Measurements from ENCODE around the gene SPOCK2. TPM values are rescaled to one million over a fixed set of nuclear protein-coding genes. Genes with fewer than 3 reads are reported as not detected.
"Not testable (repeated sequence)": the region's sequence is repeated elsewhere in the genome, so short reads cannot be mapped to it uniquely, and the experiment has no call there.

The SPOCK2 gene
- polyA plus RNA-seq, 1 experiment, result 0.04 TPM

- Histone ChIP-seq H3K27me3 (ENCODE audit: control insufficient read depth, insufficient read depth, low read length) (no peaks in the 10 kb centered on the region), H3K4me3 (ENCODE audit: low read depth, low read length) (no peak overlapping the region), H3K36me3 (ENCODE audit: control insufficient read depth, insufficient read depth, low read length) (no peaks in the 10 kb centered on the region; the same call in 1 of the 2 replicates)
- ChIA-PET POLR2A (no interaction called here), CTCF (interaction anchor here (0.6 to 2.9 kb wide), 4 partner anchors 10 to 17 kb away, joined by 3 to 12 read pairs (median 4); no protein-coding TSS in a partner anchor)
- no peak for DNase-seq (ENCODE audit: low read depth)
- TF ChIP-seq CTCF (IDR thresholded peaks at IDR 0.05; ENCODE audit: insufficient read depth, low read depth, low read length), result no peak
These were observed 20.7 kb upstream of the SPOCK2 start for GRCh38 chr10:72108830-72109635.

GRCh38 chr10:72108004-72108370 is 19.6 kb upstream of the SPOCK2 start:
- H3K27me3 ChIP-seq (ENCODE audit: control insufficient read depth, insufficient read depth, low read length); H3K4me3 ChIP-seq (ENCODE audit: low read depth, low read length); DNase-seq (ENCODE audit: low read depth); H3K36me3 ChIP-seq (ENCODE audit: control insufficient read depth, insufficient read depth, low read length); POLR2A ChIA-PET: not testable (repeated sequence)
- CTCF ChIA-PET, result interaction anchor here (0.6 to 2.9 kb wide), 3 partner anchors 14 to 232 kb away, joined by 3 to 12 read pairs (median 4); no protein-coding TSS in a partner anchor

- Histone ChIP-seq H3K4me3 (ENCODE audit: low read depth, low read length) (no peak overlapping the region), H3K27me3 (ENCODE audit: control insufficient read depth, insufficient read depth, low read length) (no peaks in the 10 kb centered on the region), H3K36me3 (ENCODE audit: control insufficient read depth, insufficient read depth, low read length) (no peaks in the 10 kb centered on the region; the same call in 1 of the 2 replicates)
- DNase-seq (ENCODE audit: low read depth), result no peak
- ChIA-PET POLR2A (no interaction called here), CTCF (interaction anchor here (0.6 to 2.9 kb wide), 3 partner anchors 15 to 232 kb away, joined by 3 to 12 read pairs (median 4); no protein-coding TSS in a partner anchor)
- TF ChIP-seq CTCF (IDR thresholded peaks at IDR 0.05; ENCODE audit: insufficient read depth, low read depth, low read length), result no peak
These were observed 19.1 kb upstream of the SPOCK2 start for GRCh38 chr10:72107325-72108003.

- Histone ChIP-seq H3K4me3 (ENCODE audit: low read depth, low read length) (no peak overlapping the region), H3K27me3 (ENCODE audit: control insufficient read depth, insufficient read depth, low read length) (no peaks in the 10 kb centered on the region), H3K36me3 (ENCODE audit: control insufficient read depth, insufficient read depth, low read length) (no peaks in the 10 kb centered on the region; the same call in 1 of the 2 replicates)
- POLR2A ChIA-PET, result no interaction called here
- CTCF ChIA-PET, result interaction anchor here (2.9 kb wide), 1 partner anchor 19 kb away, joined by 12 read pairs; no protein-coding TSS in a partner anchor
- no peak for DNase-seq (ENCODE audit: low read depth)
- TF ChIP-seq CTCF (IDR thresholded peaks at IDR 0.05; ENCODE audit: insufficient read depth, low read depth, low read length), result no peak
These were observed 18.5 kb upstream of the SPOCK2 start for GRCh38 chr10:72106896-72107295.

- POLR2A ChIA-PET, result no interaction called here
- no peak for TF ChIP-seq CTCF (IDR thresholded peaks at IDR 0.05; ENCODE audit: insufficient read depth, low read depth, low read length)
- no peak overlapping the region for H3K4me3 ChIP-seq (ENCODE audit: low read depth, low read length)
- CTCF ChIA-PET, result interaction anchor here (2.9 kb wide), 1 partner anchor 20 kb away, joined by 12 read pairs; no protein-coding TSS in a partner anchor
- no peak for DNase-seq (ENCODE audit: low read depth)
- no peaks in the 10 kb centered on the region; the same call in 1 of the 2 replicates for H3K36me3 ChIP-seq (ENCODE audit: control insufficient read depth, insufficient read depth, low read length)
- H3K27me3 ChIP-seq (ENCODE audit: control insufficient read depth, insufficient read depth, low read length), result no peaks in the 10 kb centered on the region
These were observed 18.0 kb upstream of the SPOCK2 start for GRCh38 chr10:72106154-72106849.
